OCI-LY7 (cell line): ENCODE data around the gene LRRC9. TPM values are rescaled to one million over a fixed set of nuclear protein-coding genes. Genes with fewer than 3 reads are reported as not detected.

Source experiments
- BruUV-seq: library from RNA; stranded (reverse); fragments of 400-500 nt; replicated peaks from 2 replicates; lab custom pipeline; 2021; lab: Mats Ljungman, UMichigan
- CTCF ChIA-PET: fragments of 300-600 bp; sonication (Branson Sonifier 250); formaldehyde crosslinking; loops from one replicate; lab custom pipeline; 2022; ENCODE audit warnings: antibody characterized with exemption; ENCODE audit not compliant: unreplicated experiment; lab: Charles Lee
- POLR2A ChIA-PET: fragments of 300-600 bp; sonication (Branson Sonifier 250); formaldehyde crosslinking; loops from one replicate; lab custom pipeline; 2022; ENCODE audit warnings: antibody characterized with exemption; lab: Charles Lee
- DNase-seq: peaks from one replicate; pipeline ENCODE4 v3.0.0-alpha.2; 2015; ENCODE audit warnings: low spot score
- H2AFZ ChIP-seq: fragments of 200-600 bp; sonication (generic), shearing (Covaris generic); 2 replicates; pipeline ENCODE4 v1.6.1; 2014; ENCODE audit warnings: mild to moderate bottlenecking, antibody characterized with exemption, low read length, moderate library complexity
- H3K27ac ChIP-seq: fragments of 200-600 bp; sonication (generic); 2 replicates; pipeline ENCODE4 v1.5.1; 2014; ENCODE audit warnings: mixed run types, low read depth, mild to moderate bottlenecking, moderate library complexity, low read length, inconsistent platforms; ENCODE audit not compliant: poor library complexity, severe bottlenecking
- H3K36me3 ChIP-seq: fragments of 200-600 bp; sonication (generic); 2 replicates; pipeline ENCODE4 v1.6.1; 2014; ENCODE audit warnings: mild to moderate bottlenecking, antibody characterized with exemption, low read length, moderate library complexity, mixed read lengths; ENCODE audit not compliant: insufficient read depth
- H3K4me1 ChIP-seq: fragments of 200-600 bp; sonication (generic); 2 replicates; pipeline ENCODE4 v1.5.1; 2014; ENCODE audit warnings: mild to moderate bottlenecking, low read length; ENCODE audit not compliant: insufficient read depth, poor library complexity, severe bottlenecking
- H3K4me2 ChIP-seq: fragments of 200-600 bp; sonication (generic); 2 replicates; pipeline ENCODE4 v1.6.1; 2014; ENCODE audit warnings: mild to moderate bottlenecking, low read length
- H3K4me3 ChIP-seq: fragments of 200-600 bp; sonication (generic); 2 replicates; pipeline ENCODE4 v1.5.1; 2014; ENCODE audit warnings: mild to moderate bottlenecking, low read depth, low read length; ENCODE audit not compliant: poor library complexity, severe bottlenecking
- H3K79me2 ChIP-seq: fragments of 200-600 bp; sonication (generic); 2 replicates; pipeline ENCODE4 v1.6.1; 2016; ENCODE audit warnings: low read depth, mild to moderate bottlenecking, low read length, moderate library complexity, mixed read lengths; ENCODE audit not compliant: insufficient read depth
- H3K9me2 ChIP-seq: fragments of 200-600 bp; sonication (generic); 2 replicates; pipeline ENCODE4 v1.6.1; 2016; ENCODE audit warnings: mild to moderate bottlenecking, low read length, mixed read lengths; ENCODE audit not compliant: insufficient read depth
- H3K9me3 ChIP-seq: fragments of 200-600 bp; sonication (generic); 2 replicates; pipeline ENCODE4 v1.6.1; 2014; ENCODE audit warnings: mild to moderate bottlenecking, mixed run types, low read length, mixed read lengths
- H4K20me1 ChIP-seq: fragments of 200-600 bp; sonication (generic); 2 replicates; pipeline ENCODE4 v1.6.1; 2014; ENCODE audit warnings: mild to moderate bottlenecking, antibody characterized with exemption, low read length, moderate library complexity, mixed read lengths; ENCODE audit not compliant: insufficient read depth
- EZH2phosphoT487 ChIP-seq: fragments of 200-600 bp; sonication (generic); IDR thresholded peaks from 2 replicates; pipeline ENCODE4 v1.6.1; 2018; ENCODE audit warnings: low read depth, borderline replicate concordance, mild to moderate bottlenecking, mixed run types, antibody characterized with exemption, low read length, moderate library complexity, mixed read lengths
- intact Hi-C: fragments of 100-400 bp; cut with micrococcal nuclease; formaldehyde crosslinking; loops from one replicate; pipeline ENCODE4 v1.10.0; 2022; ENCODE audit not compliant: unreplicated experiment
- total RNA-seq, 2 experiments: library from RNA; depleted of rRNA in 1 of 2; stranded (reverse); fragments of >200 nt in 1 of 2; shearing (Covaris generic) in 1 of 2; gene quantifications; 2 replicates each; pipeline ENCODE4 v1.2.3, GENCODE V29; 2014 to 2022
- TF ChIP-seq, protein P1 (sequence below): fragments of 200-600 bp; sonication (generic); conservative IDR thresholded peaks from 2 replicates; pipeline ENCODE4 v1.5.1; 2014; ENCODE audit warnings: mild to moderate bottlenecking, antibody characterized with exemption, low read length, moderate library complexity, mixed read lengths

Gene LRRC9
- total RNA-seq, 2 experiments from 2014 or later = 0.65 TPM; not detected in 1

DNA sequence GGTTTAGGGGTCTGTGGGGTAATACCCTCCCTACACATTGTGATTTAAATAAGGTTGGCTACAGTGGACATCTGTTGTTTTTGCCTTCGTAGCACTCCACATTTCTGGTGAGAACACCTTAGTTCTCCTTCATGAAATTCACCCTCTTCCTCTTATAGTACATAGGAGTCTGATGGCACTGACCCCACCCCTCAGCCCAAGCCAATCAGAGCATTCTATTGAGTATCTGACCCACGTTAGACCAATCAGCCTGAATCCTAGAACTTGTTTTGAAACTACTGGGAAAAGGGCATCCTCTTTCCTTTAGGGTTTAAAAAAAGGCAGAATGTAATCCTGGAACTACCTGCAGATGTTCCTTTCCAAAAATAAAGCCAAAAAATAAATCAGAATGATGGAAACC is 15.8 kb upstream of the LRRC9 start:
- CTCF ChIA-PET = no interaction called here
- no TSS peak for BruUV-seq
- H3K4me1 ChIP-seq = no peaks in the 10 kb centered on the region
- POLR2A ChIA-PET = interaction anchor here (1.2 kb wide), 1 partner anchor 31 kb away, joined by 3 read pairs; no protein-coding TSS in a partner anchor
- no peak overlapping the region for H3K4me2 ChIP-seq
- no peak overlapping the region for H2AFZ ChIP-seq
- TF ChIP-seq EZH2phosphoT487 = no peak
- TF ChIP-seq, protein P1, sequence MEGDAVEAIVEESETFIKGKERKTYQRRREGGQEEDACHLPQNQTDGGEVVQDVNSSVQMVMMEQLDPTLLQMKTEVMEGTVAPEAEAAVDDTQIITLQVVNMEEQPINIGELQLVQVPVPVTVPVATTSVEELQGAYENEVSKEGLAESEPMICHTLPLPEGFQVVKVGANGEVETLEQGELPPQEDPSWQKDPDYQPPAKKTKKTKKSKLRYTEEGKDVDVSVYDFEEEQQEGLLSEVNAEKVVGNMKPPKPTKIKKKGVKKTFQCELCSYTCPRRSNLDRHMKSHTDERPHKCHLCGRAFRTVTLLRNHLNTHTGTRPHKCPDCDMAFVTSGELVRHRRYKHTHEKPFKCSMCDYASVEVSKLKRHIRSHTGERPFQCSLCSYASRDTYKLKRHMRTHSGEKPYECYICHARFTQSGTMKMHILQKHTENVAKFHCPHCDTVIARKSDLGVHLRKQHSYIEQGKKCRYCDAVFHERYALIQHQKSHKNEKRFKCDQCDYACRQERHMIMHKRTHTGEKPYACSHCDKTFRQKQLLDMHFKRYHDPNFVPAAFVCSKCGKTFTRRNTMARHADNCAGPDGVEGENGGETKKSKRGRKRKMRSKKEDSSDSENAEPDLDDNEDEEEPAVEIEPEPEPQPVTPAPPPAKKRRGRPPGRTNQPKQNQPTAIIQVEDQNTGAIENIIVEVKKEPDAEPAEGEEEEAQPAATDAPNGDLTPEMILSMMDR = no peak
- no peaks in the 10 kb centered on the region for H3K9me2 ChIP-seq
- H3K79me2 ChIP-seq = no peaks in the 10 kb centered on the region
- intact Hi-C loops = no loop called here
- H3K36me3 ChIP-seq = no peaks in the 10 kb centered on the region
- DNase-seq = no peak
- H3K4me3 ChIP-seq = no peak overlapping the region
- no peaks in the 10 kb centered on the region for H3K9me3 ChIP-seq
- no peaks in the 10 kb centered on the region for H4K20me1 ChIP-seq
- H3K27ac ChIP-seq = no peak overlapping the region

DNA sequence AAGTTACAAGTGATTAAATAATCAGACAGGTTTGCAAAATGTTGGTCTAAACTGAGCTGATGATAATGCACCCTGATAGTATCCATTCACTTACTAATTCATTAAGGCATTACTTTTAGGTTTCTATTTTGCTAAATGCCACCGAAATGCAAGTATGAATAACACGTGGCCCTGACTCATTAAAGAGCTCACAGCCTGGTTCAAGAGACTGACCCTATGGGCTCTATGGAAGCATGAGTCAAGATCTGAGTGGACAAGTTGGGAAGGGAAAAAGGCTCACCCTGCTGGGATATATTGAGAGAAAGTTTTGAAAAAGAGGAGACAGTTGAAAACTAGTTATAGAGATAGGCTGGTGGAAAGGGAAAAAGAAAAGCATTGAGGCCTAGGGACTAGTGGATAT is 14.8 kb upstream of the LRRC9 start:
- H3K4me3 ChIP-seq = no peak overlapping the region
- no peak overlapping the region for H3K27ac ChIP-seq
- TF ChIP-seq, protein P1 = no peak
- TF ChIP-seq EZH2phosphoT487 = no peak
- H3K79me2 ChIP-seq = no peaks in the 10 kb centered on the region
- no peaks in the 10 kb centered on the region for H3K9me2 ChIP-seq
- H3K4me1 ChIP-seq = no peaks in the 10 kb centered on the region
- POLR2A ChIA-PET = interaction anchor here (1.2 kb wide), 1 partner anchor 30 kb away, joined by 3 read pairs; no protein-coding TSS in a partner anchor
- no peaks in the 10 kb centered on the region for H3K9me3 ChIP-seq
- DNase-seq = no peak
- no peak overlapping the region for H2AFZ ChIP-seq
- H4K20me1 ChIP-seq = no peaks in the 10 kb centered on the region
- intact Hi-C loops = no loop called here
- CTCF ChIA-PET = interaction anchor here (0.6 kb wide), 1 partner anchor 426 kb away, joined by 3 read pairs; no protein-coding TSS in a partner anchor
- no peak overlapping the region for H3K4me2 ChIP-seq
- no TSS peak for BruUV-seq
- H3K36me3 ChIP-seq = no peaks in the 10 kb centered on the region

DNA sequence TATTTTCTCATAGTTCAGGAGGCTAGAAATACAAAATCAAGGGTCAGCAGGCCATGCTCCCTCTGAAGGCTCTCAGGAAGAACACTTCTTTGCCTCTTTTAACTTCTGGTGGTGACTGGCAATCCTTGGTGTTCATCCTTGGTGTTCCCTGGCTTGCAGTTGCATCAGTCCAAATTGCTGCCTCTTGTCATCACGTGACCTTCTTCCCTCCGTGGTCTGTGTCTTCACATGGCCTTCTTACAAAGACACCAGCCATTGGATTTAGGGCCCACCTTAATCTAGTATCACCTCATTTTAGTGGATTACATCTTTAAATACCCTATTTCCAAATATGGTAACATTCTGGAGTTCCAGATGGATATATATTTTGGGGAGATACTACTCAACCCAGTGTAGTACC is 7.5 kb upstream of the LRRC9 start:
- Histone ChIP-seq H3K4me2 (no peak overlapping the region), H3K27ac (no peak overlapping the region), H3K9me3 (no peaks in the 10 kb centered on the region), H3K9me2 (no peaks in the 10 kb centered on the region), H3K4me3 (no peak overlapping the region), H3K36me3 (no peaks in the 10 kb centered on the region), H3K4me1 (no peaks in the 10 kb centered on the region), H4K20me1 (no peaks in the 10 kb centered on the region), H2AFZ (no peak overlapping the region), H3K79me2 (no peaks in the 10 kb centered on the region)
- ChIA-PET CTCF (no interaction called here), POLR2A (no interaction called here)
- TF ChIP-seq EZH2phosphoT487 = no peak
- TF ChIP-seq, protein P1 = no peak
- intact Hi-C loops = no loop called here
- DNase-seq = no peak
- BruUV-seq = no TSS peak
